ENCODE data around the gene RDM1. TPM values are rescaled to one million over a fixed set of nuclear protein-coding genes. Genes with fewer than 3 reads are reported as not detected.

RDM1 gene
- polyA plus RNA-seq, 1 experiment: 0.17 TPM

GRCh38 chr17:35895636-35896587, 34.7 kb downstream of the RDM1 start:
- DNase-seq (ENCODE audit: low read depth): no peak
- CTCF ChIA-PET: no interaction called here

GRCh38 chr17:35894206-35894605, 36.4 kb downstream of the RDM1 start:
- Histone ChIP-seq H3K36me3 (ENCODE audit: control insufficient read depth, insufficient read depth, low read length) (no peaks in the 10 kb centered on the region), H3K27me3 (ENCODE audit: control insufficient read depth, insufficient read depth, low read length) (peaks cover 2% of the 10 kb centered on the region; the same call in 1 of the 2 replicates), H3K4me3 (ENCODE audit: low read depth, low read length) (no peak overlapping the region)
- ChIA-PET CTCF (no interaction called here), POLR2A (no interaction called here)
- DNase-seq (ENCODE audit: low read depth): no peak
- TF ChIP-seq CTCF (IDR thresholded peaks at IDR 0.05; ENCODE audit: insufficient read depth, low read depth, low read length): no peak

More at GRCh38 chr17:35895636-35896587, 34.7 kb downstream of the RDM1 start:
- H3K27me3 ChIP-seq (ENCODE audit: control insufficient read depth, insufficient read depth, low read length): peaks cover 2% of the 10 kb centered on the region; the same call in 1 of the 2 replicates
- H3K4me3 ChIP-seq (ENCODE audit: low read depth, low read length): no peak overlapping the region
- TF ChIP-seq CTCF (IDR thresholded peaks at IDR 0.05; ENCODE audit: insufficient read depth, low read depth, low read length): no peak
- H3K36me3 ChIP-seq (ENCODE audit: control insufficient read depth, insufficient read depth, low read length): no peaks in the 10 kb centered on the region
- POLR2A ChIA-PET: no interaction called here

DNA sequence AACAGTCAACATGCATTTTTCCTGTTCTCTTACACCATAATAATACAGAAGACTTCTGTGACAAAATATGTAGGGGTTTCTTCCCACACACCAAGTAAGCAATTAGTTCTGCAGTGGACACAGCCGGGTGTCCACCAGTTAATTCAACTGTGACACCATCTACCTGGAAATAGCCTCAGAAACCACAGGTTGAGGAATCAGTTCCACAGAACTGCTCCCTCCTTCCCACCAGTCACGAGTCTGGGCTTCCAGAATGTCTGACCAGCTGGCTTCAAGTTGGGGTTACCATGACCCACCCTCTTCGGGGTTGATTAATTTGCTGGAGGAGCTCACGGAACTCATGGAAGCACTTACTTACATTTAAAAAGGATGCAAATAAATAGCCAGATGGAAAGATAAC, 36.8 kb downstream of the RDM1 start:
- DNase-seq (ENCODE audit: low read depth): no peak
- Histone ChIP-seq H3K27me3 (ENCODE audit: control insufficient read depth, insufficient read depth, low read length) (no peaks in the 10 kb centered on the region), H3K36me3 (ENCODE audit: control insufficient read depth, insufficient read depth, low read length) (no peaks in the 10 kb centered on the region), H3K4me3 (ENCODE audit: low read depth, low read length) (no peak overlapping the region)
- no peak for TF ChIP-seq CTCF (IDR thresholded peaks at IDR 0.05; ENCODE audit: insufficient read depth, low read depth, low read length)
- ChIA-PET CTCF (interaction anchor here (1.3 kb wide), 1 partner anchor 13 kb away, joined by 4 read pairs; no protein-coding TSS in a partner anchor), POLR2A (no interaction called here)

- ChIA-PET POLR2A (no interaction called here), CTCF (interaction anchor here (1.3 kb wide), 1 partner anchor 11 kb away, joined by 4 read pairs; no protein-coding TSS in a partner anchor)
- Histone ChIP-seq H3K36me3 (ENCODE audit: control insufficient read depth, insufficient read depth, low read length) (no peaks in the 10 kb centered on the region), H3K27me3 (ENCODE audit: control insufficient read depth, insufficient read depth, low read length) (no peaks in the 10 kb centered on the region), H3K4me3 (ENCODE audit: low read depth, low read length) (no peak overlapping the region)
- DNase-seq (ENCODE audit: low read depth): no peak
- no peak for TF ChIP-seq CTCF (IDR thresholded peaks at IDR 0.05; ENCODE audit: insufficient read depth, low read depth, low read length)
Observed at GRCh38 chr17:35892091-35893035, 38.2 kb downstream of the RDM1 start.

GRCh38 chr17:35891269-35891668, 39.3 kb downstream of the RDM1 start:
- ChIA-PET CTCF (no interaction called here), POLR2A (no interaction called here)
- no peak overlapping the region for H3K4me3 ChIP-seq (ENCODE audit: low read depth, low read length)
- TF ChIP-seq CTCF (IDR thresholded peaks at IDR 0.05; ENCODE audit: insufficient read depth, low read depth, low read length): no peak
- no peaks in the 10 kb centered on the region for H3K27me3 ChIP-seq (ENCODE audit: control insufficient read depth, insufficient read depth, low read length)
- H3K36me3 ChIP-seq (ENCODE audit: control insufficient read depth, insufficient read depth, low read length): no peaks in the 10 kb centered on the region
- no peak for DNase-seq (ENCODE audit: low read depth)

All from BJ (cell line).